Ascending aorta (tissue), 2 donors: ENCODE data around the gene IMMP2L. TPM values are rescaled to one million over a fixed set of nuclear protein-coding genes. Genes with fewer than 3 reads are reported as not detected.

Experiments used
- DNase-seq, 2 donors: peaks; one replicate each; pipeline ENCODE4 v3.0.0-alpha.2; 2019; ENCODE audit warnings: low spot score in 2 of 2
- H3K27ac ChIP-seq, 2 donors: fragments of 200-600 bp; sonication (generic); one replicate each; pipeline ENCODE4 v1.5.1; 2016 to 2017; ENCODE audit warnings: mild to moderate bottlenecking in 1 of 2
- H3K27me3 ChIP-seq: fragments of 200-600 bp; sonication (generic); one replicate; pipeline ENCODE4 v1.5.1; 2017
- H3K36me3 ChIP-seq, 2 donors: fragments of 200-600 bp; sonication (generic); one replicate each; pipeline ENCODE4 v1.5.1; 2016
- H3K4me1 ChIP-seq, 2 donors: fragments of 200-600 bp; sonication (generic); one replicate each; pipeline ENCODE4 v1.5.1; 2016 to 2017; ENCODE audit warnings: mild to moderate bottlenecking in 1 of 2
- H3K4me3 ChIP-seq, 2 donors: fragments of 200-600 bp; sonication (generic); one replicate each; pipeline ENCODE4 v1.5.1; 2016 to 2017; ENCODE audit warnings: mild to moderate bottlenecking in 1 of 2
- H3K9me3 ChIP-seq, 2 donors: fragments of 200-600 bp; sonication (generic); one replicate each; pipeline ENCODE4 v1.5.1; 2016
- CTCF ChIP-seq, 3 experiments: fragments of 200-600 bp in 2 of 3; fragments of 450-650 bp in 1 of 3; sonication (generic) in 2 of 3; IDR thresholded peaks; one replicate each; pipeline ENCODE4 v1.5.1; 2016 to 2019; ENCODE audit warnings: antibody characterized with exemption in 3 of 3, mild to moderate bottlenecking in 1 of 3, moderate library complexity in 1 of 3
- intact Hi-C: fragments of 100-400 bp; cut with DNase I; formaldehyde crosslinking; loops from one replicate; pipeline ENCODE4 v1.15.1; 2023
- total RNA-seq: library from RNA; depleted of rRNA; stranded (reverse); fragments of >200 nt; gene quantifications from one replicate; pipeline ENCODE4 v1.1.0, GENCODE V29; 2016

IMMP2L gene
- total RNA-seq, 1 donor from 2014 or later: 143 TPM

- DNase-seq: no peak
- no peaks in the 10 kb centered on the region for H3K9me3 ChIP-seq
- H3K36me3 ChIP-seq: no peaks in the 10 kb centered on the region
- intact Hi-C loops: no loop called here
- H3K4me1 ChIP-seq: no peaks in the 10 kb centered on the region
- H3K4me3 ChIP-seq: no peak overlapping the region
- no peak for TF ChIP-seq CTCF (IDR thresholded peaks at IDR 0.05)
- H3K27ac ChIP-seq: no peak overlapping the region
- H3K27me3 ChIP-seq: no peaks in the 10 kb centered on the region
These were observed 938.9 kb downstream of the IMMP2L start for GRCh38 chr7:110623436-110623835.

DNA sequence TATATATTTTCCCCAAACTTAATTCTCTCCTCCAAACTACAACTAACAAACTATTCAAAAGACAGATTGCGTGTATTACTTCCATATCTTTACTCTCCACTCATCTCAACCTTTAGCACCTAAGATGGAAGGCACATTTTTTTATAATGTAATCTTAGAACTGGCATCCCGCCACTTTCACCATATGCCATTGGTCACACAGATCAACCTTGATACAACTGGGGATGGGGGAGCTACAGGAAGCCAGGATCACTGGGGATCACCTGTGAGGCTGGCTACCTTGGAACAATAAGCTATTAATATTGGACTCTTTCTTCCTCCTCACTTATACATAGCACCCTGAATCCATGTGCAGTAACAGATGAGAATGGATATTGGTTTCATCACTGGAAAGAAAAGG is 941.0 kb downstream of the IMMP2L start:
- no peak for DNase-seq
- Histone ChIP-seq H3K4me1 (no peaks in the 10 kb centered on the region), H3K9me3 (no peaks in the 10 kb centered on the region), H3K4me3 (no peak overlapping the region), H3K36me3 (no peaks in the 10 kb centered on the region), H3K27me3 (no peaks in the 10 kb centered on the region), H3K27ac (no peak overlapping the region)
- intact Hi-C loops: no loop called here
- no peak for TF ChIP-seq CTCF (IDR thresholded peaks at IDR 0.05)

GRCh38 chr7:110620110-110620735 is 942.1 kb downstream of the IMMP2L start:
- H3K4me3 ChIP-seq: no peak overlapping the region
- no peak for DNase-seq
- H3K4me1 ChIP-seq: no peaks in the 10 kb centered on the region
- H3K36me3 ChIP-seq: no peaks in the 10 kb centered on the region
- H3K9me3 ChIP-seq: no peaks in the 10 kb centered on the region
- no peak overlapping the region for H3K27ac ChIP-seq
- intact Hi-C loops: no loop called here
- no peaks in the 10 kb centered on the region for H3K27me3 ChIP-seq
- no peak for TF ChIP-seq CTCF (IDR thresholded peaks at IDR 0.05)
